ENCODE measurements around the gene PHC2.

PHC2 gene

DNA sequence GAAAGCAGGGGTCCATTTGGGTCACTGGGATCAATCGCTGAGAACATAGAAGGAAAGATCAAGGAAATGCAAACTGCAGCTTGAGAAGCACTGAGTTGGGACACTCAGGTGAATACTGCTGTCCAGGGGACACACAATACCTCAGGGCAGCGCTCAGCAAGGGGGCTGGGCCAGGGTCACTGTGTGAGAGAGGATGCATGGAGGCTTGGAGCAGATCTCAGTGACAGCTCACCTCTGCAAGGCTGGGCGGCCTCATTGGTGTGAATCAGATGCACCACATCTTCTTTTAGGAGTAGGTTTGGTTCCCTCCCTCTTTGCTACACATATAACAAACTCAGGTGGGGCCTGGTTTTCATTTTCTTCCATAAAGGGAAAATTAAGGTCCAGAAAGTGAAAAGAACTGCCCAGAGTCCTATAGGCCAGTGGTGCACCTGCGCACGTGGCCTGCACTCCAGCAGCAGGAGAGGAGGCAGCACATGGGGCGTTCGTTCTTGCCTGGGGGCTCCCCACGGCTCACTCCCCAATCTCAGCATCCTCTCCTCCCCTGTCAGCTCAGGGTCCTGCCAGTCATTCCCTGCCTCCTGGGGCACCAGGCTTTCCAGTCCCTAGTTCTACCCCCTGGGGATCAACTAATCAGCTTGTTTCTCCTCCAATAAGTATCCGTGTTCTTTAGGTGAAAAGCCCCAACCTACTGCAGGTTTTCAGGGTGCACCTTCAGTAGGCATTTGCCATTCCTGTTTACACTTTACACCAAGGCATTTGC is 111.5 kb downstream of the PHC2 start:
- no peak overlapping the region for H3K4me3 ChIP-seq (ENCODE audit: low read depth, low read length)
- H4K8ac ChIP-seq (ENCODE audit: low read depth, low read length): no peak overlapping the region
- H2AK5ac ChIP-seq (ENCODE audit: low read length): no peak overlapping the region
- no peak overlapping the region for H3K9ac ChIP-seq (ENCODE audit: low read length)
- H4K91ac ChIP-seq (ENCODE audit: low read depth, low read length): no peak overlapping the region
- no peaks in the 10 kb centered on the region for H3K79me1 ChIP-seq (ENCODE audit: low read length)
- no peak overlapping the region for H3K23ac ChIP-seq (ENCODE audit: low read length)
- H3K4me2 ChIP-seq (ENCODE audit: low read length): no peak overlapping the region
- H2BK5ac ChIP-seq (ENCODE audit: low read depth, low read length, poor library complexity): no peak overlapping the region
- no peak overlapping the region for H2AFZ ChIP-seq (ENCODE audit: insufficient read depth, low read length, poor library complexity)
- DNase-seq: no peak
- H3K4ac ChIP-seq (ENCODE audit: low read depth, low read length): no peak overlapping the region
- H3K79me2 ChIP-seq (ENCODE audit: control insufficient read depth, insufficient read depth, low read length, poor library complexity): no peaks in the 10 kb centered on the region
- peaks cover 17 to 18% of the 10 kb centered on the region in 2 experiments for H3K36me3 ChIP-seq (ENCODE audit: control insufficient read depth in 1 of 2, insufficient read depth in 2 of 2, low read length in 2 of 2)
- no peak overlapping the region for H2BK120ac ChIP-seq (ENCODE audit: insufficient read depth, low read length, poor library complexity)
- no peak overlapping the region for H4K12ac ChIP-seq (ENCODE audit: low read depth, low read length)
- H2BK12ac ChIP-seq (ENCODE audit: low read length): no peak overlapping the region
- H3K14ac ChIP-seq (ENCODE audit: low read length): no peak overlapping the region
- no peaks in the 10 kb centered on the region for H3K4me1 ChIP-seq (ENCODE audit: control insufficient read depth in 1 of 2, insufficient read depth in 2 of 2, low read length in 2 of 2)
- H3K9me3 ChIP-seq (ENCODE audit: insufficient read depth, low read depth, low read length): no peaks in the 10 kb centered on the region
- no peak overlapping the region for H3K18ac ChIP-seq (ENCODE audit: low read length)
- no peak overlapping the region for H3K27ac ChIP-seq (ENCODE audit: low read depth, low read length)
- H3K27me3 ChIP-seq (ENCODE audit: insufficient read depth, low read length): no peaks in the 10 kb centered on the region
- WGBS (ENCODE audit: extremely low coverage, insufficient coverage, insufficient read length): no CpG with 5 or more reads among the region's 9 CpGs

DNA sequence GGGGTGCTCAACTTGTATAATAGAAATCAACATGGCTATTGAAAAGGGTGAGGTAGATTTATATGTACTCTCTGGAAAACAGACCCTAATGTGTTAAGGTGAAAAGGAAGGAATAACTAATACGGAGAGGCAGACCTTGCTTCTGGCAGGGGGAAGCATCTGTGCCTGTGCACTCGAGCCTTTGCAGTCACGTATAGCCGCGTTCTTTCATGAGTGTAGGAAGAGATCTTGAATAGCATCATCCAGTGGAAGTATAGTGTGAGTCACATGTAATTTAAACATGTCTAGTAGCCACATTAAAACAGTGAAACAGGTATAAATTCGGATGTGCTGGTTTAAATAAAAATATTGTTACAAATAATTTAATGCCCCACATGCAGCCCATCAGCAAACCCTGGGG is 112.9 kb downstream of the PHC2 start:
- Histone ChIP-seq H3K4me3 (ENCODE audit: low read depth, low read length) (no peak overlapping the region), H2AFZ (ENCODE audit: insufficient read depth, low read length, poor library complexity) (no peak overlapping the region), H3K23ac (ENCODE audit: low read length) (no peak overlapping the region), H3K9ac (ENCODE audit: low read length) (no peak overlapping the region), H3K14ac (ENCODE audit: low read length) (no peak overlapping the region), H4K8ac (ENCODE audit: low read depth, low read length) (no peak overlapping the region), H3K4me2 (ENCODE audit: low read length) (no peak overlapping the region), H2BK120ac (ENCODE audit: insufficient read depth, low read length, poor library complexity) (no peak overlapping the region), H3K27me3 (ENCODE audit: insufficient read depth, low read length) (no peaks in the 10 kb centered on the region), H3K9me3 (ENCODE audit: insufficient read depth, low read depth, low read length) (no peaks in the 10 kb centered on the region), H4K12ac (ENCODE audit: low read depth, low read length) (no peak overlapping the region), H3K79me1 (ENCODE audit: low read length) (no peaks in the 10 kb centered on the region), H3K18ac (ENCODE audit: low read length) (no peak overlapping the region), H4K91ac (ENCODE audit: low read depth, low read length) (no peak overlapping the region), H3K27ac (ENCODE audit: low read depth, low read length) (no peak overlapping the region), H2BK12ac (ENCODE audit: low read length) (no peak overlapping the region), H3K36me3 (ENCODE audit: control insufficient read depth in 1 of 2, insufficient read depth in 2 of 2, low read length in 2 of 2) (peaks cover 3 to 4% of the 10 kb centered on the region in 2 experiments), H2BK5ac (ENCODE audit: low read depth, low read length, poor library complexity) (no peak overlapping the region), H3K79me2 (ENCODE audit: control insufficient read depth, insufficient read depth, low read length, poor library complexity) (no peaks in the 10 kb centered on the region), H3K4ac (ENCODE audit: low read depth, low read length) (no peak overlapping the region), H2AK5ac (ENCODE audit: low read length) (no peak overlapping the region), H3K4me1 (ENCODE audit: control insufficient read depth in 1 of 2, insufficient read depth in 2 of 2, low read length in 2 of 2) (no peaks in the 10 kb centered on the region)
- peak in 1 of 2 donors; percentile 36 for DNase-seq
- WGBS (ENCODE audit: extremely low coverage, insufficient coverage, insufficient read length): no CpG with 5 or more reads among the region's 6 CpGs

- Histone ChIP-seq H3K9me3 (ENCODE audit: insufficient read depth, low read depth, low read length) (no peaks in the 10 kb centered on the region), H2AFZ (ENCODE audit: insufficient read depth, low read length, poor library complexity) (no peak overlapping the region), H4K12ac (ENCODE audit: low read depth, low read length) (no peak overlapping the region), H3K79me2 (ENCODE audit: control insufficient read depth, insufficient read depth, low read length, poor library complexity) (no peaks in the 10 kb centered on the region), H3K4me3 (ENCODE audit: low read depth, low read length) (no peak overlapping the region), H3K4me2 (ENCODE audit: low read length) (no peak overlapping the region), H2BK120ac (ENCODE audit: insufficient read depth, low read length, poor library complexity) (no peak overlapping the region), H3K14ac (ENCODE audit: low read length) (no peak overlapping the region), H2BK12ac (ENCODE audit: low read length) (no peak overlapping the region), H3K27me3 (ENCODE audit: insufficient read depth, low read length) (no peaks in the 10 kb centered on the region), H2AK5ac (ENCODE audit: low read length) (no peak overlapping the region), H3K36me3 (ENCODE audit: control insufficient read depth in 1 of 2, insufficient read depth in 2 of 2, low read length in 2 of 2) (no peaks in the 10 kb centered on the region), H3K18ac (ENCODE audit: low read length) (no peak overlapping the region), H2BK5ac (ENCODE audit: low read depth, low read length, poor library complexity) (no peak overlapping the region), H3K79me1 (ENCODE audit: low read length) (no peaks in the 10 kb centered on the region), H3K23ac (ENCODE audit: low read length) (no peak overlapping the region), H3K27ac (ENCODE audit: low read depth, low read length) (no peak overlapping the region), H4K91ac (ENCODE audit: low read depth, low read length) (no peak overlapping the region), H3K4ac (ENCODE audit: low read depth, low read length) (no peak overlapping the region), H4K8ac (ENCODE audit: low read depth, low read length) (no peak overlapping the region), H3K9ac (ENCODE audit: low read length) (no peak overlapping the region), H3K4me1 (ENCODE audit: control insufficient read depth in 1 of 2, insufficient read depth in 2 of 2, low read length in 2 of 2) (no peaks in the 10 kb centered on the region)
- WGBS (ENCODE audit: extremely low coverage, insufficient coverage, insufficient read length): no CpG with 5 or more reads among the region's 1 CpG
- DNase-seq: no peak
These were observed 113.5 kb downstream of the PHC2 start for GRCh38 chr1:33317354-33317753.

DNA sequence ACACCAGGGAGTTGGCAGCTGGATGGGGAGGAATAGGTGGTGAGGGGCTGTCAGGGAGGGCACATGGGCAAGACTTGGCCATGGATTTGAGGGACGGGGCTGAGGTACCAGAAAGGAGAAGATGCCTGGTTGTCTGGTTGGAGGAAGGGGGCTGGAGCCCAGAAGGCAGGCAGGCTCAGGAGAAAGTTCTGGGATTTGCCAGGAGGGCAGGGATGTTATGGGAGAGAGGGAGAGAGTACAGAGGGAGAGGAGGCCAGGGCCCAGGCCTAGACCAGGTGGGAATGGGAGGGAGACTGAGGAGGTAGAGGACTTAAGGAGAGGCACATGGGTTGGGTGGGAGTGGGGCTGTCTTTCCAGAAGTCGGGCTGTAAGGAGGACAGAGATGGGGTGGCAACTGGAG is 114.3 kb downstream of the PHC2 start:
- WGBS (ENCODE audit: extremely low coverage, insufficient coverage, insufficient read length): no CpG with 5 or more reads among the region's 2 CpGs

More for the DNA sequence above, 114.3 kb downstream of the PHC2 start:
- H3K36me3 ChIP-seq (ENCODE audit: control insufficient read depth in 1 of 2, insufficient read depth in 2 of 2, low read length in 2 of 2): no peaks in the 10 kb centered on the region
- H4K12ac ChIP-seq (ENCODE audit: low read depth, low read length): no peak overlapping the region
- H2BK120ac ChIP-seq (ENCODE audit: insufficient read depth, low read length, poor library complexity): no peak overlapping the region
- no peaks in the 10 kb centered on the region for H3K9me3 ChIP-seq (ENCODE audit: insufficient read depth, low read depth, low read length)
- H3K4me2 ChIP-seq (ENCODE audit: low read length): no peak overlapping the region
- H2AK5ac ChIP-seq (ENCODE audit: low read length): no peak overlapping the region
- no peak overlapping the region for H3K14ac ChIP-seq (ENCODE audit: low read length)
- no peak overlapping the region for H2BK5ac ChIP-seq (ENCODE audit: low read depth, low read length, poor library complexity)
- no peak overlapping the region for H3K27ac ChIP-seq (ENCODE audit: low read depth, low read length)
- H3K4ac ChIP-seq (ENCODE audit: low read depth, low read length): no peak overlapping the region
- H3K4me3 ChIP-seq (ENCODE audit: low read depth, low read length): no peak overlapping the region
- DNase-seq: no peak
- peak overlapping the region; percentile 13 for H3K23ac ChIP-seq (ENCODE audit: low read length)
- no peak overlapping the region for H2AFZ ChIP-seq (ENCODE audit: insufficient read depth, low read length, poor library complexity)
- H3K79me1 ChIP-seq (ENCODE audit: low read length): no peaks in the 10 kb centered on the region
- no peaks in the 10 kb centered on the region for H3K4me1 ChIP-seq (ENCODE audit: control insufficient read depth in 1 of 2, insufficient read depth in 2 of 2, low read length in 2 of 2)
- no peak overlapping the region for H3K18ac ChIP-seq (ENCODE audit: low read length)
- H4K8ac ChIP-seq (ENCODE audit: low read depth, low read length): no peak overlapping the region
- H3K79me2 ChIP-seq (ENCODE audit: control insufficient read depth, insufficient read depth, low read length, poor library complexity): no peaks in the 10 kb centered on the region
- no peak overlapping the region for H3K9ac ChIP-seq (ENCODE audit: low read length)
- H2BK12ac ChIP-seq (ENCODE audit: low read length): no peak overlapping the region
- no peak overlapping the region for H4K91ac ChIP-seq (ENCODE audit: low read depth, low read length)
- H3K27me3 ChIP-seq (ENCODE audit: insufficient read depth, low read length): no peaks in the 10 kb centered on the region

Data from trophoblast cell (in vitro differentiated cells and primary cell).